ENCODE measurements around the gene BACH2. TPM values are rescaled to one million over a fixed set of nuclear protein-coding genes. Genes with fewer than 3 reads are reported as not detected.

The BACH2 gene
- polyA plus RNA-seq, 1 donor from 2014 or later: 45.5 TPM

DNA sequence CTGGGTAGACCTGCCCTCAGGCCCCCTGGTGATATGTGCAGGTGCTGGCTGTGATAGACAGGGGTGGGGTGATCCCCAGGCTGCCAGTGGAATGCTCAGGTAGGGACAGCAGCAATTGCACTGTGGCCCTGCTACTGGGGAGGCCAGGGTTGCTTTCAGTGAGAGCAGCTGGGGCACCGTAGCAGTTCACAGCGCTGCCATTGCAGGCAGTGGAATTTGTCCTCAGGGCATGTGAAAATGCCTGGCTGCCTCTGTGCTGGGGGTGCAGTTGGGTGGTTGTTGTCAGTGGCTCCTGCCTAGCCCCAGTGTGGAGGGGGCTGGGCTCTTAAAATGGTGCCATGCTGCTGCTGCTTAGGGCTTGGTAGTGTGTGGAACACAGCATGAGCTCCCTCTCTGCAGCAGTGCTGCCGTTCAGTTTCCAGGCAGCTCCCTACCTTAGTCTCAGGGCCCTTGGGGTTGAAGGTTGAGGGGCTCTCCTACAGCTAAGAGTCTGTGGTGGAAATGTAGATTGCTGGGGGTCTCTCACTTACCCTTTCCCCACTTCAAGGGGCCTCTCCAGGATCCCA lies 378.8 kb downstream of the BACH2 start:
- H2AFZ ChIP-seq (ENCODE audit: low read depth, low read length): no peak overlapping the region
- TF ChIP-seq, protein P1, sequence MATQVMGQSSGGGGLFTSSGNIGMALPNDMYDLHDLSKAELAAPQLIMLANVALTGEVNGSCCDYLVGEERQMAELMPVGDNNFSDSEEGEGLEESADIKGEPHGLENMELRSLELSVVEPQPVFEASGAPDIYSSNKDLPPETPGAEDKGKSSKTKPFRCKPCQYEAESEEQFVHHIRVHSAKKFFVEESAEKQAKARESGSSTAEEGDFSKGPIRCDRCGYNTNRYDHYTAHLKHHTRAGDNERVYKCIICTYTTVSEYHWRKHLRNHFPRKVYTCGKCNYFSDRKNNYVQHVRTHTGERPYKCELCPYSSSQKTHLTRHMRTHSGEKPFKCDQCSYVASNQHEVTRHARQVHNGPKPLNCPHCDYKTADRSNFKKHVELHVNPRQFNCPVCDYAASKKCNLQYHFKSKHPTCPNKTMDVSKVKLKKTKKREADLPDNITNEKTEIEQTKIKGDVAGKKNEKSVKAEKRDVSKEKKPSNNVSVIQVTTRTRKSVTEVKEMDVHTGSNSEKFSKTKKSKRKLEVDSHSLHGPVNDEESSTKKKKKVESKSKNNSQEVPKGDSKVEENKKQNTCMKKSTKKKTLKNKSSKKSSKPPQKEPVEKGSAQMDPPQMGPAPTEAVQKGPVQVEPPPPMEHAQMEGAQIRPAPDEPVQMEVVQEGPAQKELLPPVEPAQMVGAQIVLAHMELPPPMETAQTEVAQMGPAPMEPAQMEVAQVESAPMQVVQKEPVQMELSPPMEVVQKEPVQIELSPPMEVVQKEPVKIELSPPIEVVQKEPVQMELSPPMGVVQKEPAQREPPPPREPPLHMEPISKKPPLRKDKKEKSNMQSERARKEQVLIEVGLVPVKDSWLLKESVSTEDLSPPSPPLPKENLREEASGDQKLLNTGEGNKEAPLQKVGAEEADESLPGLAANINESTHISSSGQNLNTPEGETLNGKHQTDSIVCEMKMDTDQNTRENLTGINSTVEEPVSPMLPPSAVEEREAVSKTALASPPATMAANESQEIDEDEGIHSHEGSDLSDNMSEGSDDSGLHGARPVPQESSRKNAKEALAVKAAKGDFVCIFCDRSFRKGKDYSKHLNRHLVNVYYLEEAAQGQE (IDR thresholded peaks at IDR 0.05; ENCODE audit: borderline replicate concordance): no peak
- TF ChIP-seq EP300 (conservative IDR thresholded peaks at IDR 0.05; ENCODE audit: poor library complexity, severe bottlenecking) (no peak), POLR2AphosphoS5 (IDR thresholded peaks at IDR 0.05) (no peak), EZH2 (IDR thresholded peaks at IDR 0.05; ENCODE audit: borderline replicate concordance, insufficient read depth, low read length, poor library complexity, severe bottlenecking) (no peak), TAF1 (IDR thresholded peaks at IDR 0.05; ENCODE audit: low read depth) (no peak), RAD21 (conservative IDR thresholded peaks at IDR 0.05) (no peak), SMC3 (conservative IDR thresholded peaks at IDR 0.05; ENCODE audit: poor library complexity) (no peak), MXI1 (conservative IDR thresholded peaks at IDR 0.05; ENCODE audit: poor library complexity, severe bottlenecking) (no peak)
- TF ChIP-seq, protein P2, sequence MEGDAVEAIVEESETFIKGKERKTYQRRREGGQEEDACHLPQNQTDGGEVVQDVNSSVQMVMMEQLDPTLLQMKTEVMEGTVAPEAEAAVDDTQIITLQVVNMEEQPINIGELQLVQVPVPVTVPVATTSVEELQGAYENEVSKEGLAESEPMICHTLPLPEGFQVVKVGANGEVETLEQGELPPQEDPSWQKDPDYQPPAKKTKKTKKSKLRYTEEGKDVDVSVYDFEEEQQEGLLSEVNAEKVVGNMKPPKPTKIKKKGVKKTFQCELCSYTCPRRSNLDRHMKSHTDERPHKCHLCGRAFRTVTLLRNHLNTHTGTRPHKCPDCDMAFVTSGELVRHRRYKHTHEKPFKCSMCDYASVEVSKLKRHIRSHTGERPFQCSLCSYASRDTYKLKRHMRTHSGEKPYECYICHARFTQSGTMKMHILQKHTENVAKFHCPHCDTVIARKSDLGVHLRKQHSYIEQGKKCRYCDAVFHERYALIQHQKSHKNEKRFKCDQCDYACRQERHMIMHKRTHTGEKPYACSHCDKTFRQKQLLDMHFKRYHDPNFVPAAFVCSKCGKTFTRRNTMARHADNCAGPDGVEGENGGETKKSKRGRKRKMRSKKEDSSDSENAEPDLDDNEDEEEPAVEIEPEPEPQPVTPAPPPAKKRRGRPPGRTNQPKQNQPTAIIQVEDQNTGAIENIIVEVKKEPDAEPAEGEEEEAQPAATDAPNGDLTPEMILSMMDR (IDR thresholded peaks at IDR 0.05; ENCODE audit: poor library complexity, severe bottlenecking): no peak

DNA sequence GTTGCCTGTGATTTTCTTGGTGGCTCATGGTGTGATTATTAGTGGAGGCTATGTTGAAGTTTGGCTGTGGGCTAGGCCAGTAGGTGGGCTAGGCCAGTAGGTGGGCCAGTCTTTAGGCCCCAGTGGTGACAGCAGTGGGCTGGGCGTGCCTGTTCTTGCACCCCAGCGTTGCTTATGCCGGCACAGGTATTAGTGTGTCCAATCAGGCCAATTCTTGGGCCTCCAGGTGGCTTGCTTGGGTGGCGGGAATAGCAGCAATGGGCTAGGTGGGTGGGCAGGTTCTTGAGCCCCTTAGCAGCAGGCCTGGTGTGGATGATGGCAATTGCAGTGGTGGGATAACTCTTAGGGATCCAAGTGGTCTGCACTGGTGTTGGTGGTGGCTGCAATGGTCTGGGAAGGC lies 379.4 kb downstream of the BACH2 start:
- no peaks in the 10 kb centered on the region for H3K9me2 ChIP-seq (ENCODE audit: insufficient read depth, low read length)
- TF ChIP-seq MXI1 (conservative IDR thresholded peaks at IDR 0.05; ENCODE audit: poor library complexity, severe bottlenecking) (no peak), EP300 (conservative IDR thresholded peaks at IDR 0.05; ENCODE audit: poor library complexity, severe bottlenecking) (no peak), EZH2 (IDR thresholded peaks at IDR 0.05; ENCODE audit: borderline replicate concordance, insufficient read depth, low read length, poor library complexity, severe bottlenecking) (no peak), POLR2AphosphoS5 (IDR thresholded peaks at IDR 0.05) (no peak), TAF1 (IDR thresholded peaks at IDR 0.05; ENCODE audit: low read depth) (no peak), SMC3 (conservative IDR thresholded peaks at IDR 0.05; ENCODE audit: poor library complexity) (no peak), RAD21 (conservative IDR thresholded peaks at IDR 0.05) (no peak)
- TF ChIP-seq, protein P2 (IDR thresholded peaks at IDR 0.05; ENCODE audit: poor library complexity, severe bottlenecking): no peak
- TF ChIP-seq, protein P1 (IDR thresholded peaks at IDR 0.05; ENCODE audit: borderline replicate concordance): no peak

More for the DNA sequence above, 378.8 kb downstream of the BACH2 start:
- no peak overlapping the region for H3K4me3 ChIP-seq (ENCODE audit: low read length)
- no peaks in the 10 kb centered on the region for H3K9me2 ChIP-seq (ENCODE audit: insufficient read depth, low read length)
- H3K79me2 ChIP-seq (replicated peaks; ENCODE audit: insufficient read depth, low read length): no peaks in the 10 kb centered on the region
- no peaks in the 10 kb centered on the region for H3K27me3 ChIP-seq (ENCODE audit: insufficient read depth, low read depth, low read length)
- H3K4me2 ChIP-seq (ENCODE audit: low read length): no peak overlapping the region
- no peak overlapping the region for H3K9ac ChIP-seq (ENCODE audit: low read length)
- no peaks in the 10 kb centered on the region for H4K20me1 ChIP-seq (ENCODE audit: insufficient read depth)
- H3K27ac ChIP-seq (ENCODE audit: low read length): no peak overlapping the region
- no peaks in the 10 kb centered on the region for H3K36me3 ChIP-seq (ENCODE audit: insufficient read depth, low read length)
- no peaks in the 10 kb centered on the region for H3F3A ChIP-seq (ENCODE audit: insufficient read depth, low read length, poor library complexity, severe bottlenecking)
- H3K9me3 ChIP-seq (ENCODE audit: low read length): no peaks in the 10 kb centered on the region

More for the DNA sequence above, 379.4 kb downstream of the BACH2 start:
- Histone ChIP-seq H3K36me3 (ENCODE audit: insufficient read depth, low read length) (no peaks in the 10 kb centered on the region), H3K9me3 (ENCODE audit: low read length) (no peaks in the 10 kb centered on the region), H3K4me3 (ENCODE audit: low read length) (no peak overlapping the region), H3K27ac (ENCODE audit: low read length) (no peak overlapping the region), H4K20me1 (ENCODE audit: insufficient read depth) (no peaks in the 10 kb centered on the region), H3K4me2 (ENCODE audit: low read length) (no peak overlapping the region), H3K79me2 (replicated peaks; ENCODE audit: insufficient read depth, low read length) (no peaks in the 10 kb centered on the region), H3K27me3 (ENCODE audit: insufficient read depth, low read depth, low read length) (no peaks in the 10 kb centered on the region), H3K9ac (ENCODE audit: low read length) (no peak overlapping the region), H2AFZ (ENCODE audit: low read depth, low read length) (no peak overlapping the region), H3F3A (ENCODE audit: insufficient read depth, low read length, poor library complexity, severe bottlenecking) (no peaks in the 10 kb centered on the region)
